Skeletal muscle tissue (tissue), 4 donors: ENCODE measurements around the gene GP1BB. TPM values are rescaled to one million over a fixed set of nuclear protein-coding genes. Genes with fewer than 3 reads are reported as not detected.

Source experiments
- H3K27ac ChIP-seq: one replicate; pipeline ENCODE4 v1.7.0; 2013; ENCODE audit warnings: mild to moderate bottlenecking, low read depth, low read length, inconsistent platforms
- H3K27me3 ChIP-seq, 3 donors: one replicate each; pipeline ENCODE4 v1.7.0; 2013; ENCODE audit warnings: low read length in 3 of 3; ENCODE audit not compliant: control insufficient read depth in 3 of 3, insufficient read depth in 3 of 3
- H3K36me3 ChIP-seq, 3 donors: one replicate each; pipeline ENCODE4 v1.7.0; 2013; ENCODE audit warnings: low read length in 3 of 3; ENCODE audit not compliant: control insufficient read depth in 3 of 3, insufficient read depth in 3 of 3
- H3K4me1 ChIP-seq, 3 donors: one replicate each; pipeline ENCODE4 v1.7.0; 2013; ENCODE audit warnings: low read length in 3 of 3, mild to moderate bottlenecking in 3 of 3; ENCODE audit not compliant: control insufficient read depth in 3 of 3, insufficient read depth in 3 of 3
- H3K4me3 ChIP-seq, 3 donors: one replicate each; pipeline ENCODE4 v1.7.0; 2013; ENCODE audit warnings: low read length in 3 of 3
- H3K9ac ChIP-seq, 3 donors: one replicate each; pipeline ENCODE4 v1.7.0; 2013; ENCODE audit warnings: low read length in 3 of 3, mild to moderate bottlenecking in 3 of 3, moderate library complexity in 2 of 3, low read depth in 1 of 3
- H3K9me3 ChIP-seq, 3 donors: one replicate each; pipeline ENCODE4 v1.7.0; 2013; ENCODE audit warnings: low read length in 3 of 3; ENCODE audit not compliant: control insufficient read depth in 3 of 3
- total RNA-seq: library from RNA; depleted of rRNA; stranded (reverse); fragments of >200 nt; gene quantifications from one replicate; pipeline ENCODE4 v1.2.3, GENCODE V29; 2014
- donor health status: Osteomylitis.

Gene GP1BB
- total RNA-seq, 1 donor from 2014 or later = 6.8 TPM

DNA sequence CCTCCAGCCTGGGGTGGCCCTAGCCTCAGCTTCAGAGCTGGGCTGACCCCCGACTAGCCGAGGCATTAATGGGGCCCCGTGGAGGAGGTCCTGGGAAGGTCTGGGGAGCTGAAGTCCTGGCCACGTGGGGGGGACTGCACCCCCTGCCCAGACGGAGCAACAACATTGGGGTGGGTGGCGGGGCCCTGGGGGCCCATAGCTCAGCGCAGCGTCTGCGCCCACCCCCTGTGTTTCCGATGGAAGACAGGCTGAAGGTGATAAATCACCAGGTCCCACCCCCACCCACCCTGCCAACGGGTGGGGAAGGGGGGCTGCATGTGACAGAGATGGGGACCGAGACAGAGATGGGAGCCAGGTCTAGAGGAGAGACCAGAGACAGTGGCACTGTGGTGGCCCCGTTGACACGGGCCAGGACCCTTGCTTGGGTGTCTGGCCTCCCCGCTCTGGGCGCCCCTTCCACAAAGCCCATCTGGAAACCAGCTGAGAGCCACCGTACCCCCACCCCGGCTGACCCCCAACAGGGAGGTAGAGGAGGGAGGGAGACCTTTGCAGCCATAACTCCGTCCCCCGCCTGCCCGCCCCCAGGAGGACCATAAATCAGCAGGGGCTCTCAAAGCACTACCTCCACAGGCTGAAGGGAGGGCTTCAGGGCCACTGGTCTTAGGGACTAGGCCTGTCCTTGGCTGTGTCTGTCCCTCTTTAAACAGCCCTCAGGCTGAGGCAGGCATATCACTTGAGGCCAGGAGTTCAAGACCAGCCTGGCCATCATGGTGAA is 8.2 kb downstream of the GP1BB start:
- Histone ChIP-seq H3K9me3 (no peaks in the 10 kb centered on the region), H3K9ac (peak overlapping the region in 1 of 3 donors; percentile 25), H3K4me3 (no peak overlapping the region), H3K4me1 (peaks cover 3 to 11% (median 8%) of the 10 kb centered on the region in 3 donors), H3K27ac (no peak overlapping the region), H3K36me3 (no peaks in the 10 kb centered on the region), H3K27me3 (no peaks in the 10 kb centered on the region)

DNA sequence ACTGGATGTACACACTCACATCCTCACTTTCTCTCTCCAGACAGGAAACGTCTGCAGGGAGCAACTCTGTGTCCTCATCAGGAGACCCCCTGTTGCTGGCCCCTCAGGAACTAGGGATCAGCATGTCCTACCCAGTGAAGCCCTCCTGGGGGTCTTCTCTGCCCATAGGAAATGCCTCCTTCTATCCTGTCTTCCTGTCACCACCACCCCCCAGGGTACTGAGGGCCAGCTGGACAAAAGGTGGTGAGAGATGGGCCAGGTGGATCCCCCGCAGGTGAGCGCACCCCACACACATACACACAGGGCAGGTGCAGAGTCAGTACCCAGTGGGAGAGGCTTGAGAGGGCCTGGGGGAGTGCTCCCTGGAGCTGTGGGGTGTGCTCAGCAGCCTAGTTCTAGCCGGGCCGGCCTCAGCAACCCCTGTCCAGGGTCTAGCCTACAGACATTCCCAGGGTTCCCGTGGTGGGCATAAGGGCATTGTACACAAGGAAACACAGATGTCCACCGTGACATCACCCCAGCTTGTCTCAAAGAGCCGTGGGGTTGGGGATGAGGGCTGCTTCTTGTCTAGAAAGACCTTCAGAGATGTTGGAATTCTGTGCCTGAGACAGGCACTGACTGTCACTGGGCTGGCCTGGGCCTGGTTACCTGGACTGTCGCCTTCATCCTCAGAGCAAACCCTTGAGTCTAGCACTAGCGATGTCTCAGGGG is 9.2 kb downstream of the GP1BB start:
- Histone ChIP-seq H3K27me3 (no peaks in the 10 kb centered on the region), H3K4me1 (peaks cover 3 to 11% (median 8%) of the 10 kb centered on the region in 3 donors), H3K27ac (no peak overlapping the region), H3K9me3 (no peaks in the 10 kb centered on the region), H3K4me3 (no peak overlapping the region), H3K9ac (no peak overlapping the region), H3K36me3 (no peaks in the 10 kb centered on the region)

DNA sequence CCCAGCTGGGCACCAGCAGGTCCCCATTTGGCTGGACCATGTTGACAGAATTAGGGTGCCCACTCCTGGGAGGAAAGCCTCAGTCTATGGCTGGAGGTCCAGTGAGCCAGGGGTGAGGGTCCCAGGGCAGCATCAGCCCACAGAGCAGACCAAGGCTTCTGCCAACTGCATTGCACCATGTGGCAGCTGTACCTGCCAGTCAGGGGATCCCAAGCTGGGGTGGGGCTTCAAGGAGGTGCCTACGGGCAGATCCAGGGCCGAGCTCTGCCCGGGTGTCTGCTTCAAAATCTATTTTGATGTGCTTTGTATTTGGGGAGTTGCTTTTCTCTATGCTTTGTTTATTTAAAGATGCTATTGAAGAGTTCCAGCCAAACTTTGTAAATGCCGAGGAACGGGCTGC is 10.4 kb downstream of the GP1BB start:
- Histone ChIP-seq H3K36me3 (no peaks in the 10 kb centered on the region), H3K9ac (no peak overlapping the region), H3K9me3 (no peaks in the 10 kb centered on the region), H3K4me3 (no peak overlapping the region), H3K27me3 (no peaks in the 10 kb centered on the region), H3K4me1 (peaks cover 3 to 11% (median 8%) of the 10 kb centered on the region in 3 donors), H3K27ac (no peak overlapping the region)

DNA sequence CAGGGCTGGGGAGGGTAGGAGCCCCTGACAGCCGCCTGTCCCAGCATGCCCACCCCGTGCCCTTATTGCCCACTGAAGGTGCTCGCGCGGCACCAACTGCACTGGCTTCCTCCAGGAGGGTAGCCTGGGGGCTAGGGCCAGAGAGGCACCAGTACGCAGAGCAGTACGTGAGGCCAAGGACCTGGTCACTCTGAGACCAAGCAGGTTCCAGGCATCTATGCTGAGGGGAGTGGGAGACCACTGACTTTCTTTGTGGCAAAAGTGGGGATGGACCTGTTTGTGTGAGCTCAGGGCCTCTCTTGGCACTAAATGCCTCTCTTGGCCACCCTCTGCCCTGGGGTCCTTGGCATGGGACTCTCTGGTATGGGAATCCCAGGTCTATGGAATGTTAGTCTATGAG is 10.8 kb downstream of the GP1BB start:
- Histone ChIP-seq H3K27me3 (no peaks in the 10 kb centered on the region), H3K4me1 (peaks cover 3 to 11% (median 8%) of the 10 kb centered on the region in 3 donors), H3K4me3 (no peak overlapping the region)

DNA sequence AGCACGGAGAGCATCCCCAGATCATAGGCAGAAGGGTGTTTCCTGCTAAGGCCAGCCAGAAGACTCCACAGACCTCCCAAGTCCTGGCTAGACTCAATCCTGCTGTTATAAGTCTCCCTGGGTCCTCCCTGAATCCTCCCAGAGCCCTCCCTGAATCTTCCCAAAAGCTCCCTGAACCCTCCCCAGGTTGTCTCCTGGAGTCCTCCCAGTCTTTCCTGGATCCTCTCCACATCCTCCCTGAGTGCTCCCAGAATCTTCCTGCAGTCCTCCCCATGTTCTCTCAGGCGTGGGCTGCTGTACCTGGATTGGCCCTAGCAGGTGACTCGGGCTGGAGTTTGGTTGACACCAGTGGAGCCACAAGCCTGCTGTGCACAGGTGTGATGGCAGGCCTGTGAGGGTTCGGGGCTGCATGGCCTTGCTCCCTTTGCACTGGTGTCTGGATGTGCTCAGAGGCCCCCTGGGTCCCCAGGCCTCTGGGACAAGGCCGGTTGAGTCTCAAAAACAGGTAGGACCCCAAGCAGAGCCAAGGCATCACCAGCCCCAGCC is 11.6 kb downstream of the GP1BB start:
- peaks cover 3 to 11% (median 8%) of the 10 kb centered on the region in 3 donors for H3K4me1 ChIP-seq
- no peak overlapping the region for H3K4me3 ChIP-seq
- H3K36me3 ChIP-seq = no peaks in the 10 kb centered on the region
- H3K27me3 ChIP-seq = no peaks in the 10 kb centered on the region
- no peak overlapping the region for H3K9ac ChIP-seq
- no peaks in the 10 kb centered on the region for H3K9me3 ChIP-seq
- no peak overlapping the region for H3K27ac ChIP-seq

More for the DNA sequence above, 10.8 kb downstream of the GP1BB start:
- Histone ChIP-seq H3K9ac (no peak overlapping the region), H3K27ac (no peak overlapping the region), H3K36me3 (no peaks in the 10 kb centered on the region), H3K9me3 (no peaks in the 10 kb centered on the region)

DNA sequence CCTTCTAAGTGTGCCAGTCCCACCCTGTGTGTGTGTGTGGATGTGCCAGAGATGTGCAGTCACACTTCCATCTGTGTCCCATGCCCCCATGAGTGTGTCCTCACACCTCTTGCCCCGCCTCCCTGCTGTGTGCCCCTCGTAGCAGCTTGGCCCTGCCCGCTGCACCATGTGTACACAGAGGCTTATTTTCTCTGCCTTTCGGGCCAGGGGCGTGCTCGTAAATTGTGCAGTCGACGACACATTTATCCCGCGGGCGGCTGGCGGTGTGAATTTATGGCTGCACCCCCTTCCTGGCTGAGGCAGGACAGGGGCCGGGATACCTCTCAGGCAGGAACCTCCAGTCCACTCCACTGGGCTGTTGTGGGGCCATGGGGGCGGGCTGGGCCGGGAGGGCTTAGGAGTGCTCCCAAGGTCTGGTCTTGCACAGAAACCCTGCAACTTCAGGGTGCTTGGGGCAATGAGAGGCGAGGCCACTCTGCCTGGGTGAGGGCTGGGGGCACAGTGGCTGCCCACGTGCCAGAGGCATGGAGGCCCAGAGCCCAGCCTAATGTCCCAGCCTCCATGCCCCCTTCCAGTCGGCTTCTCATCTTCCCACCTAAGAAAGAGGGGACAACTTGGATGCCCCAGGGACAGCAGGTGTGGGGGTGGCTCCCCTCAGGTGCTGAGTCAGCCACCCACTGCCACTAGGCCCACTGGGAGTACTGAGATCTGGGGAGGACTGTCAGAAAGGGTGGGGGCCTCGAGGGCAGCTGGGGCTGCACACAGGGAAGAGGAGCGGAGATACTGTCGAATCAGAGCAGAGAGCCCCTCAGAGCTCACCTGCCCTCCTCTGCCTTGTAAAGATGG is 12.5 kb downstream of the GP1BB start:
- Histone ChIP-seq H3K27me3 (no peaks in the 10 kb centered on the region), H3K4me3 (no peak overlapping the region), H3K4me1 (peaks cover 0 to 2% (median 2%) of the 10 kb centered on the region in 3 donors), H3K27ac (no peak overlapping the region), H3K36me3 (no peaks in the 10 kb centered on the region), H3K9ac (no peak overlapping the region), H3K9me3 (no peaks in the 10 kb centered on the region)

DNA sequence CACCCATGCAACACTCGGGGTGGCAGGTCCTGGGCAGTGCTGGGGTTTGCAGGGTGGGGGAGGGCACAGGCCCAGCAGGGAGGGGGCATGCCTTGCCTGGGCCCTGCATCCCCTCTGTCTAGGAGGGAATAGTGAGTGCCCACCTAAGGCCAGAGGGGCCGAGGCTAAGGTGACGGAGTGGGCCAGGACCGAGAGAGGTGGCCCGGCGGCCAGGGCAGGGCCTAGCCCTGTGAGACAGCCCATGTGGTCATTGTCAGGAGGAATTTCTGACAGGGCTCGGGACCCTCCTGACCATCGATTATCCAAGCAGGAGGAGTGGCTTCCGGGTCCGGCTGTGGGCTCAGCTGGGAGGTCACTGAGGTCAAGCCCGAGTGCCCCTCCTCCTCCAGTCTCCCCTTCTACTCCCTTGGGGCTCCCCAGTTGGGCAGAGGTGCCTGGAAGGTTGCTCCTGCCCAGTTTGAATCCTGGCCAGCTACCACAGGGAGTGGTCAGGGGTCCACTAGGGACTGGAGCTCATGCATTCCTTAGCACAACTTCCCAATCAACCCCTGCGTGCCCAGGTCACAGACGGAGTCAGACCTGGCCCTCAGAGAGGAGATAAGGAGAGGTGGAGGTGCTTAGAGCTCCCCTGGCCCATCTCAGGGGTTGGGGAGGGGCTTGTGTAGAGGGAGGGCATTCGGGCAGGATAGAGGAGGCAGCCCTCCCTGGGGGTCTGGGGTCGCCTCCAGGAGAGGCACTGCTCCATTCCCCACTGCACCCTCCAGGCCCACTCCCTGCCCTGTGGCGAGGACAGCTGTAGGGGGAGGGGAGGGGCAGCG is 14.7 kb downstream of the GP1BB start:
- Histone ChIP-seq H3K9ac (no peak overlapping the region), H3K4me3 (no peak overlapping the region), H3K4me1 (no peaks in the 10 kb centered on the region), H3K36me3 (no peaks in the 10 kb centered on the region), H3K27ac (no peak overlapping the region), H3K27me3 (no peaks in the 10 kb centered on the region), H3K9me3 (no peaks in the 10 kb centered on the region)

DNA sequence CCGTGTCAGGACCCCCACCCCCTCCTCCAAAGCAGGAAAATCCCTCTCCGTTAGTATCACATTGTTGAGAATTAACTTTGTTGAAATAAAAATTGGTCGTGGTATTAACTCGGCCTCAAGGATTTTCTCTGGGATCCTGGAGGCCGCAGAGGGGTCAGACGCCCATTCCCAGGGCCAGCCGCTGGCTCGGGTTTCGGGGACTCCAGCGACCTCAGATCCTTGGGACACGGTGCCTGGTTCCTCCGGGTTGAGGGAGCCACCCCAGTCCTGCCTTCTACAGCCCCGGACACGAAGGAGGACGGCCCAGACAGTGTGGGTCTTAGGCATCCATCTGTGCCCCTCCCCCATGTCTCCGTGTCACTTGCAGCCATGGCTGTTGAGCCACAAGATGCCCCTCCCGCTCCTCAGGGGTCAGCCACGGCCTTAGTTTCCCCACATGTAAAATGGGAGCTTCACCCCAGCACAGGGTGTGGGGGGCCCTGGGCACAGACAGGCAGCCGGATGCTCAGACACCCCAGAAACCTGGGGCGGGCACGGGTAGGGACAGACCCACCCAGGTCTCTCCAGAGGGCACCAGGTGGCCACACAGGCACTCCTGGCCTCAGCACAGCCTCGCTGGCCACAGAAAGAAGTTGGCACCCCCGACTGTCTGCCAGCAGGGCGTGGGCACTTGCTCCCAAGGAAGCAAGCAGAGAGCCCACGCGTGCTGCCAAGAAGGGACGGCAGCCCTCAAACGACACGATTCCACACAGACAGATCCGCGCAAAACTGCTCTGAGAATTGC is 15.5 kb downstream of the GP1BB start:
- no peaks in the 10 kb centered on the region for H3K27me3 ChIP-seq
- H3K27ac ChIP-seq = no peak overlapping the region
- H3K36me3 ChIP-seq = no peaks in the 10 kb centered on the region
- H3K4me1 ChIP-seq = peaks cover 0 to 1% (median under 1%) of the 10 kb centered on the region in 3 donors
- H3K9ac ChIP-seq = no peak overlapping the region
- no peak overlapping the region for H3K4me3 ChIP-seq
- no peaks in the 10 kb centered on the region for H3K9me3 ChIP-seq
